ENCODE measurements around the gene TRPM3. TPM values are rescaled to one million over a fixed set of nuclear protein-coding genes. Genes with fewer than 3 reads are reported as not detected.

Gene TRPM3
- total and polyA plus RNA-seq, 9 of the 15 experiments (the other 6 are each of a cell fraction or from before 2014, with no cell fraction given), result 0.04 TPM; not detected in 8

DNA sequence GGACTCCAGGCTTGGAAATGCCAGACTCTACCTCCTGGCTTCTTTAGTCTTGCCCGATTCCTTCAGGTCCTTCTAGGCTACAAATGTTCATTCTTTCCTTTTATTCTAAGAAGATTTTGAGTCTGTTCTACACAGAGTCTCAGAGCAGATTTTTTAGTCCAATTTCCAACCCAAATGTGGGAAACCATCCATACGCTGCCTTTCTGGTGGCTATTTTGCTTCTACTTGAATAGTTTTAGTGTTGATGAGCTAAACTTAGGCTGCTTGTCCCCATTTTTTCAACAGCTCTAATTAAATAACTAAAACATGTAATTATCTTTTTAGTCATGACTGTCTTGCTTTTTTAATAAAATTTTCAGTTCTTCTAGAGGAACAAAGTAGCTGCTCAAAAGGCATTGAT is 594.5 kb downstream of the TRPM3 start:
- intact Hi-C loops (cut with micrococcal nuclease) (no loop called here), in situ Hi-C loops (cut with MboI) (no loop called here)
- H3K27me3 ChIP-seq (ENCODE audit: control insufficient read depth in 2 of 2, insufficient read depth in 2 of 2, low read length in 2 of 2), result no peaks in the 10 kb centered on the region
- DNase-seq (ENCODE audit: extremely low read depth in 1 of 4, low spot score in 3 of 4), result no peak
- no peak for ATAC-seq
- no peaks in the 10 kb centered on the region for H3K9me1 ChIP-seq (ENCODE audit: control insufficient read depth, insufficient read depth, low read length)
- CTCF ChIA-PET (ENCODE audit: low intra/inter-chr PET ratio), result interaction anchor here (0.6 kb wide), 1 partner anchor 1695 kb away, joined by 3 read pairs; no protein-coding TSS in a partner anchor
- WGBS (ENCODE audit: insufficient coverage, low coverage, missing lambda C conversion rate), result 61% methylated on average over 2 of the region's 2 CpGs
- H3K79me2 ChIP-seq (ENCODE audit: control insufficient read depth, insufficient read depth, low read length), result no peaks in the 10 kb centered on the region
- H3K9me3 ChIP-seq (replicated peaks; ENCODE audit: control insufficient read depth, insufficient read depth, low read depth, low read length), result no peaks in the 10 kb centered on the region
- H4K20me1 ChIP-seq (replicated peaks; ENCODE audit: control insufficient read depth, insufficient read depth, low read length), result no peaks in the 10 kb centered on the region
- no peak overlapping the region for H3K27ac ChIP-seq (ENCODE audit: extremely low read depth, low read depth, low read length)
- no peaks in the 10 kb centered on the region; a peak in 1 of 5 replicates for H3K4me1 ChIP-seq (replicated peaks in 1 of 2; ENCODE audit: control insufficient read depth in 2 of 2, insufficient read depth in 2 of 2, low read length in 2 of 2)
- H3K36me3 ChIP-seq (ENCODE audit: control insufficient read depth, insufficient read depth, low read length), result no peaks in the 10 kb centered on the region
- no peak for FAIRE-seq
- H2AFZ ChIP-seq (ENCODE audit: low read depth, low read length), result no peak overlapping the region
- no TSS peak for BruUV-seq (replicated peaks)
- H3K4me3 ChIP-seq, result no peak overlapping the region
- POLR2A ChIA-PET, result no interaction called here
- no peak overlapping the region for H3K4me2 ChIP-seq (ENCODE audit: insufficient read depth, low read length)
- no peak overlapping the region for H3K9ac ChIP-seq (ENCODE audit: insufficient read depth in 1 of 2, low read depth in 2 of 2, low read length in 2 of 2)
- TF ChIP-seq, protein P1, sequence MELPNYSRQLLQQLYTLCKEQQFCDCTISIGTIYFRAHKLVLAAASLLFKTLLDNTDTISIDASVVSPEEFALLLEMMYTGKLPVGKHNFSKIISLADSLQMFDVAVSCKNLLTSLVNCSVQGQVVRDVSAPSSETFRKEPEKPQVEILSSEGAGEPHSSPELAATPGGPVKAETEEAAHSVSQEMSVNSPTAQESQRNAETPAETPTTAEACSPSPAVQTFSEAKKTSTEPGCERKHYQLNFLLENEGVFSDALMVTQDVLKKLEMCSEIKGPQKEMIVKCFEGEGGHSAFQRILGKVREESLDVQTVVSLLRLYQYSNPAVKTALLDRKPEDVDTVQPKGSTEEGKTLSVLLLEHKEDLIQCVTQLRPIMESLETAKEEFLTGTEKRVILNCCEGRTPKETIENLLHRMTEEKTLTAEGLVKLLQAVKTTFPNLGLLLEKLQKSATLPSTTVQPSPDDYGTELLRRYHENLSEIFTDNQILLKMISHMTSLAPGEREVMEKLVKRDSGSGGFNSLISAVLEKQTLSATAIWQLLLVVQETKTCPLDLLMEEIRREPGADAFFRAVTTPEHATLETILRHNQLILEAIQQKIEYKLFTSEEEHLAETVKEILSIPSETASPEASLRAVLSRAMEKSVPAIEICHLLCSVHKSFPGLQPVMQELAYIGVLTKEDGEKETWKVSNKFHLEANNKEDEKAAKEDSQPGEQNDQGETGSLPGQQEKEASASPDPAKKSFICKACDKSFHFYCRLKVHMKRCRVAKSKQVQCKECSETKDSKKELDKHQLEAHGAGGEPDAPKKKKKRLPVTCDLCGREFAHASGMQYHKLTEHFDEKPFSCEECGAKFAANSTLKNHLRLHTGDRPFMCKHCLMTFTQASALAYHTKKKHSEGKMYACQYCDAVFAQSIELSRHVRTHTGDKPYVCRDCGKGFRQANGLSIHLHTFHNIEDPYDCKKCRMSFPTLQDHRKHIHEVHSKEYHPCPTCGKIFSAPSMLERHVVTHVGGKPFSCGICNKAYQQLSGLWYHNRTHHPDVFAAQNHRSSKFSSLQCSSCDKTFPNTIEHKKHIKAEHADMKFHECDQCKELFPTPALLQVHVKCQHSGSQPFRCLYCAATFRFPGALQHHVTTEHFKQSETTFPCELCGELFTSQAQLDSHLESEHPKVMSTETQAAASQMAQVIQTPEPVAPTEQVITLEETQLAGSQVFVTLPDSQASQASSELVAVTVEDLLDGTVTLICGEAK (IDR thresholded peaks at IDR 0.05), result no peak
- TF ChIP-seq, protein P1 (CRISPR knock-in tag; IDR thresholded peaks at IDR 0.05), result no peak
- TF ChIP-seq, protein P2, sequence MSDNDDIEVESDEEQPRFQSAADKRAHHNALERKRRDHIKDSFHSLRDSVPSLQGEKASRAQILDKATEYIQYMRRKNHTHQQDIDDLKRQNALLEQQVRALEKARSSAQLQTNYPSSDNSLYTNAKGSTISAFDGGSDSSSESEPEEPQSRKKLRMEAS (CRISPR knock-in tag; IDR thresholded peaks at IDR 0.05), result no peak
- TF ChIP-seq, protein P3, sequence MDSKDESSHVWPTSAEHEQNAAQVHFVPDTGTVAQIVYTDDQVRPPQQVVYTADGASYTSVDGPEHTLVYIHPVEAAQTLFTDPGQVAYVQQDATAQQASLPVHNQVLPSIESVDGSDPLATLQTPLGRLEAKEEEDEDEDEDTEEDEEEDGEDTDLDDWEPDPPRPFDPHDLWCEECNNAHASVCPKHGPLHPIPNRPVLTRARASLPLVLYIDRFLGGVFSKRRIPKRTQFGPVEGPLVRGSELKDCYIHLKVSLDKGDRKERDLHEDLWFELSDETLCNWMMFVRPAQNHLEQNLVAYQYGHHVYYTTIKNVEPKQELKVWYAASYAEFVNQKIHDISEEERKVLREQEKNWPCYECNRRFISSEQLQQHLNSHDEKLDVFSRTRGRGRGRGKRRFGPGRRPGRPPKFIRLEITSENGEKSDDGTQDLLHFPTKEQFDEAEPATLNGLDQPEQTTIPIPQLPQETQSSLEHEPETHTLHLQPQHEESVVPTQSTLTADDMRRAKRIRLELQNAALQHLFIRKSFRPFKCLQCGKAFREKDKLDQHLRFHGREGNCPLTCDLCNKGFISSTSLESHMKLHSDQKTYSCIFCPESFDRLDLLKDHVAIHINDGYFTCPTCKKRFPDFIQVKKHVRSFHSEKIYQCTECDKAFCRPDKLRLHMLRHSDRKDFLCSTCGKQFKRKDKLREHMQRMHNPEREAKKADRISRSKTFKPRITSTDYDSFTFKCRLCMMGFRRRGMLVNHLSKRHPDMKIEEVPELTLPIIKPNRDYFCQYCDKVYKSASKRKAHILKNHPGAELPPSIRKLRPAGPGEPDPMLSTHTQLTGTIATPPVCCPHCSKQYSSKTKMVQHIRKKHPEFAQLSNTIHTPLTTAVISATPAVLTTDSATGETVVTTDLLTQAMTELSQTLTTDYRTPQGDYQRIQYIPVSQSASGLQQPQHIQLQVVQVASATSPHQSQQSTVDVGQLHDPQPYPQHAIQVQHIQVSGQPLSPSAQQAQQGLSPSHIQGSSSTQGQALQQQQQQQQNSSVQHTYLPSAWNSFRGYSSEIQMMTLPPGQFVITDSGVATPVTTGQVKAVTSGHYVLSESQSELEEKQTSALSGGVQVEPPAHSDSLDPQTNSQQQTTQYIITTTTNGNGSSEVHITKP (IDR thresholded peaks at IDR 0.05; ENCODE audit: partially characterized antibody), result no peak
- no peak for TF ChIP-seq ZNF551 (CRISPR knock-in tag; IDR thresholded peaks at IDR 0.05)
- TF ChIP-seq ZKSCAN3 (CRISPR knock-in tag; IDR thresholded peaks at IDR 0.05), result no peak
- TF ChIP-seq RBM14 (IDR thresholded peaks at IDR 0.05; ENCODE audit: borderline replicate concordance, insufficient read depth, low read depth, low read length), result no peak

Measured in K562 (cell line).